ENCODE results near the gene PPP1R27.
"Not testable (repeated sequence)": the region's sequence is repeated elsewhere in the genome, so short reads cannot be mapped to it uniquely, and the experiment has no call there.

DNA sequence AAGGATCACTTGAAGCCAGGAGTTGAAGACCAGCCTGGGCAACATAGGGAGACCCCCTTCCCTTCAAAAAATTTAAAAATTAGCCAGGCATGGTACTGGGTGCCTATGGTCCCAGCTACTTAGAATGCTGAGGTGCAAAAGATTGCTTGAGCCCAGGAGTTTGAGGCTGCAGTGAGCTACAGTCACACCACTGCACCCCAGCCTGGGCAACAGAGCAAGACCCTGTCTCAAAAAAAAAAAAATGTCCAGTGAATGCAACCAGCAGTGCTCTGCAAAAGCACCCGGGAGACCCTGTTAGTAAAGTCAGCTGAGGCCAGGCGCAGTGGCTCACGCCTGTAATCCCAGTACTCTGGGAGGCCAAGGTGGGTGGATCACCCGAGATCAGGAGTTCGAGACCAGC lies 5.2 kb upstream of the PPP1R27 start:
- TF ChIP-seq, protein P1, sequence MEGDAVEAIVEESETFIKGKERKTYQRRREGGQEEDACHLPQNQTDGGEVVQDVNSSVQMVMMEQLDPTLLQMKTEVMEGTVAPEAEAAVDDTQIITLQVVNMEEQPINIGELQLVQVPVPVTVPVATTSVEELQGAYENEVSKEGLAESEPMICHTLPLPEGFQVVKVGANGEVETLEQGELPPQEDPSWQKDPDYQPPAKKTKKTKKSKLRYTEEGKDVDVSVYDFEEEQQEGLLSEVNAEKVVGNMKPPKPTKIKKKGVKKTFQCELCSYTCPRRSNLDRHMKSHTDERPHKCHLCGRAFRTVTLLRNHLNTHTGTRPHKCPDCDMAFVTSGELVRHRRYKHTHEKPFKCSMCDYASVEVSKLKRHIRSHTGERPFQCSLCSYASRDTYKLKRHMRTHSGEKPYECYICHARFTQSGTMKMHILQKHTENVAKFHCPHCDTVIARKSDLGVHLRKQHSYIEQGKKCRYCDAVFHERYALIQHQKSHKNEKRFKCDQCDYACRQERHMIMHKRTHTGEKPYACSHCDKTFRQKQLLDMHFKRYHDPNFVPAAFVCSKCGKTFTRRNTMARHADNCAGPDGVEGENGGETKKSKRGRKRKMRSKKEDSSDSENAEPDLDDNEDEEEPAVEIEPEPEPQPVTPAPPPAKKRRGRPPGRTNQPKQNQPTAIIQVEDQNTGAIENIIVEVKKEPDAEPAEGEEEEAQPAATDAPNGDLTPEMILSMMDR (optimal IDR thresholded peaks at IDR 0.05 in 1 of 3, IDR thresholded peaks at IDR 0.05 in 1 of 3, conservative IDR thresholded peaks at IDR 0.05 in 1 of 3; ENCODE audit: extremely low read depth in 1 of 3, insufficient read depth in 2 of 3, low read length in 3 of 3): not testable (repeated sequence)
- not testable (repeated sequence) for TF ChIP-seq EZH2 (IDR thresholded peaks at IDR 0.05; ENCODE audit: low read length)

All from keratinocyte (primary cell).